HCT116 (cell line): ENCODE results near the gene SSRP1. TPM values are rescaled to one million over a fixed set of nuclear protein-coding genes. Genes with fewer than 3 reads are reported as not detected.

Source experiments
- ATAC-seq: fragments of 200-7000 bp; cut with Tn5 transposase; 2 replicates; pipeline ENCODE4 v1.9.1; 2020; ENCODE audit warnings: mild to moderate bottlenecking, moderate library complexity
- BruUV-seq: library from RNA; stranded (reverse); fragments of 400-500 nt; replicated peaks from 2 replicates; lab custom pipeline; 2021; lab: Mats Ljungman, UMichigan
- CTCF ChIA-PET: fragments of 300-600 bp; sonication (Branson Sonifier 250); formaldehyde crosslinking; loops from one replicate; lab custom pipeline; 2021; ENCODE audit warnings: antibody characterized with exemption; lab: Charles Lee
- POLR2A ChIA-PET: fragments of 300-600, 350-600 bp; sonication (Branson Sonifier 250); formaldehyde crosslinking; loops from one replicate; lab custom pipeline; 2021; ENCODE audit warnings: antibody characterized with exemption; lab: Charles Lee
- RAD21 ChIA-PET, 2 experiments: fragments of 300-600 bp; sonication (Branson Sonifier 250); formaldehyde crosslinking; loops; one replicate each; lab custom pipeline; 2023; ENCODE audit warnings: low total read pairs in 2 of 2; ENCODE audit not compliant: uncharacterized antibody in 2 of 2, unreplicated experiment in 2 of 2, low non-redundant PET in 1 of 2; lab: Charles Lee
- DNase-seq: peaks from one replicate; pipeline ENCODE4 v3.0.0-alpha.2; 2010; ENCODE audit warnings: low read depth, low spot score
- H2AFZ ChIP-seq: fragments of 200-600 bp; shearing (Covaris generic), sonication (generic); 2 replicates; pipeline ENCODE4 v1.6.1; 2017; ENCODE audit warnings: low read depth, mixed run types, mixed read lengths, antibody characterized with exemption, low read length; ENCODE audit not compliant: poor library complexity, severe bottlenecking
- H3K27ac ChIP-seq: 2 replicates; pipeline ENCODE4 v1.5.1; 2012; ENCODE audit warnings: low read depth, low read length
- H3K27me3 ChIP-seq: fragments of 200-600 bp; sonication (generic); 2 replicates; pipeline ENCODE4 v1.6.1; 2016; ENCODE audit warnings: mixed run types, low read length, mixed read lengths; ENCODE audit not compliant: insufficient read depth
- H3K36me3 ChIP-seq, 2 experiments: fragments of 200-500 bp in 1 of 2; fragments of 200-600 bp in 1 of 2; sonication (Bioruptor generic) in 1 of 2; sonication (generic) in 1 of 2; 2 replicates each; pipeline versions ENCODE4 v1.5.1 to v1.6.1; 2014 to 2016; ENCODE audit warnings: low read length in 2 of 2, inconsistent platforms in 1 of 2, mixed read lengths in 1 of 2, mixed run types in 1 of 2; ENCODE audit not compliant: insufficient read depth in 2 of 2, control insufficient read depth in 1 of 2
- H3K4me1 ChIP-seq, 2 experiments: fragments of 200-600 bp in 1 of 2; sonication (generic) in 1 of 2; 2 replicates each; pipeline versions ENCODE4 v1.5.1 to v1.6.1; 2012 to 2017; ENCODE audit warnings: low read length in 2 of 2, inconsistent platforms in 1 of 2, mild to moderate bottlenecking in 1 of 2, mixed read lengths in 1 of 2, mixed run types in 1 of 2, moderate library complexity in 1 of 2; ENCODE audit not compliant: insufficient read depth in 2 of 2, control insufficient read depth in 1 of 2
- H3K4me2 ChIP-seq: fragments of 200-600 bp; sonication (generic); 2 replicates; pipeline ENCODE4 v1.6.1; 2017; ENCODE audit warnings: mixed run types, low read length, mixed read lengths
- H3K4me3 ChIP-seq, 2 experiments: fragments of 200-600 bp in 1 of 2; sonication (generic) in 1 of 2; replicated peaks in 1 of 2; 2 replicates each; pipeline ENCODE4 v1.5.1; 2011 to 2016; ENCODE audit warnings: low read length in 2 of 2, control low read depth in 1 of 2, low read depth in 1 of 2, mild to moderate bottlenecking in 1 of 2, mixed read lengths in 1 of 2, mixed run types in 1 of 2
- H3K79me2 ChIP-seq: fragments of 200-600 bp; sonication (generic); 2 replicates; pipeline ENCODE4 v1.6.1; 2017; ENCODE audit warnings: mild to moderate bottlenecking, mixed run types, low read length, moderate library complexity, mixed read lengths; ENCODE audit not compliant: insufficient read depth
- H3K9ac ChIP-seq: fragments of 200-600 bp; sonication (generic); 2 replicates; pipeline ENCODE4 v1.6.1; 2016; ENCODE audit warnings: low read length, mixed read lengths
- H3K9me2 ChIP-seq: fragments of 200-600 bp; sonication (generic), shearing (Covaris generic); 2 replicates; pipeline ENCODE4 v1.6.1; 2017; ENCODE audit warnings: mixed run types, mild to moderate bottlenecking, moderate library complexity; ENCODE audit not compliant: insufficient read depth
- H3K9me3 ChIP-seq, 2 experiments: fragments of 200-500 bp in 1 of 2; fragments of 200-600 bp in 1 of 2; sonication (Bioruptor generic) in 1 of 2; sonication (generic) in 1 of 2; 2 replicates each; pipeline ENCODE4 v1.6.1; 2014 to 2017; ENCODE audit warnings: low read length in 2 of 2, mixed read lengths in 2 of 2, inconsistent platforms in 1 of 2, low read depth in 1 of 2, mild to moderate bottlenecking in 1 of 2, mixed run types in 1 of 2, moderate library complexity in 1 of 2; ENCODE audit not compliant: control insufficient read depth in 1 of 2, insufficient read depth in 1 of 2
- H4K20me1 ChIP-seq: fragments of 200-600 bp; sonication (generic), shearing (Covaris generic); 2 replicates; pipeline ENCODE4 v1.6.1; 2017; ENCODE audit warnings: mixed run types, mild to moderate bottlenecking, moderate library complexity; ENCODE audit not compliant: insufficient read depth
- CTCF ChIP-seq, 3 experiments: fragments of 200-600 bp in 1 of 3; sonication (generic) in 1 of 3; IDR thresholded peaks in 2 of 3; conservative IDR thresholded peaks in 1 of 3; 2 replicates each; pipeline ENCODE4 v1.5.1; 2012 to 2017; ENCODE audit warnings: low read depth in 2 of 3, low read length in 2 of 3, antibody characterized with exemption in 1 of 3, borderline replicate concordance in 1 of 3, control low read depth in 1 of 3, mild to moderate bottlenecking in 1 of 3, mixed read lengths in 1 of 3, mixed run types in 1 of 3, moderate library complexity in 1 of 3; ENCODE audit not compliant: insufficient read depth in 1 of 3
- EGR1 ChIP-seq: IDR thresholded peaks from 2 replicates; pipeline ENCODE4 v1.6.1; 2012; ENCODE audit warnings: low read depth
- ELF1 ChIP-seq: IDR thresholded peaks from 2 replicates; pipeline ENCODE4 v1.6.1; 2012; ENCODE audit warnings: low read depth, borderline replicate concordance
- FOSL1 ChIP-seq: IDR thresholded peaks from 2 replicates; pipeline ENCODE4 v1.6.1; 2012; ENCODE audit warnings: low read depth
- POLR2AphosphoS5 ChIP-seq: IDR thresholded peaks from 2 replicates; pipeline ENCODE4 v1.6.1; 2011; ENCODE audit warnings: mild to moderate bottlenecking, low read depth, low read length, moderate library complexity
- RAD21 ChIP-seq: IDR thresholded peaks from 2 replicates; pipeline ENCODE4 v1.6.1; 2012; ENCODE audit warnings: low read depth, mild to moderate bottlenecking
- REST ChIP-seq: IDR thresholded peaks from 2 replicates; pipeline ENCODE4 v1.6.1; 2012; ENCODE audit warnings: low read depth
- SIN3A ChIP-seq: IDR thresholded peaks from 2 replicates; pipeline ENCODE4 v1.6.1; 2012; ENCODE audit warnings: low read depth
- SP1 ChIP-seq: IDR thresholded peaks from 2 replicates; pipeline ENCODE4 v1.6.1; 2012; ENCODE audit warnings: low read depth
- YY1 ChIP-seq: IDR thresholded peaks from 2 replicates; pipeline ENCODE4 v1.6.1; 2011; ENCODE audit warnings: low read length, low read depth, moderate library complexity, mild to moderate bottlenecking; ENCODE audit not compliant: insufficient replicate concordance; ENCODE audit errors: extremely low read depth
- intact Hi-C: fragments of 100-400 bp; cut with micrococcal nuclease; formaldehyde crosslinking; loops from 2 replicates; pipeline ENCODE4 v1.10.0; 2022
- total RNA-seq: library from RNA; stranded (reverse); gene quantifications from one replicate; pipeline ENCODE4 v1.2.1, GENCODE V29; 2021; ENCODE audit not compliant: unreplicated experiment

The SSRP1 gene
- total RNA-seq, 1 experiment from 2014 or later = 260 TPM

- TF ChIP-seq REST (no peak), SP1 (peak; percentile 59), ELF1 (no peak), RAD21 (no peak)
These were observed 10.6 kb downstream of the SSRP1 start, which contains the start of gene TNKS1BP1 (continued) for GRCh38 chr11:57324886-57325734.

- peaks cover 47% of the 10 kb centered on the region for H3K79me2 ChIP-seq
- TF ChIP-seq SP1 = no peak
- no peak for TF ChIP-seq ELF1
- no peak for TF ChIP-seq CTCF (IDR thresholded peaks at IDR 0.05 in 2 of 3, conservative IDR thresholded peaks at IDR 0.05 in 1 of 3; ENCODE audit: borderline replicate concordance in 1 of 3, insufficient read depth in 1 of 3, low read depth in 2 of 3, low read length in 2 of 3)
- TF ChIP-seq SIN3A = no peak
- TF ChIP-seq EGR1 = no peak
- no peak for TF ChIP-seq YY1
- TF ChIP-seq POLR2AphosphoS5 = 0 out of 2 replicates have a peak, but pooled peaks have one; percentile 2
- no peak for TF ChIP-seq FOSL1
- no peak overlapping the region for H2AFZ ChIP-seq
- no peaks in the 10 kb centered on the region for H3K9me3 ChIP-seq
- CTCF ChIA-PET = interaction anchor here (1.1 to 1.3 kb wide), 2 partner anchors 11 to 21 kb away, joined by 3 to 4 read pairs; partner anchors contain the start of gene SSRP1
- H3K4me3 ChIP-seq = peak overlapping the region; percentile 67 to 75
- BruUV-seq = no TSS peak
- peaks cover 33 to 53% of the 10 kb centered on the region in 2 experiments for H3K4me1 ChIP-seq
- DNase-seq (no peak), ATAC-seq (peak; percentile 33)
- RAD21 ChIA-PET = no interaction called here
- intact Hi-C loops = no loop called here
- H3K4me2 ChIP-seq = peak overlapping the region; percentile 96
- H3K27me3 ChIP-seq = no peaks in the 10 kb centered on the region
- H3K9me2 ChIP-seq = no peaks in the 10 kb centered on the region
- H4K20me1 ChIP-seq = no peaks in the 10 kb centered on the region
- POLR2A ChIA-PET = interaction anchor here (0.6 to 6.5 kb wide), 6 partner anchors 11 to 78 kb away, joined by 3 to 42 read pairs (median 4); partner anchors contain the start of genes PRG3 and SSRP1
- peak overlapping the region; percentile 78 for H3K27ac ChIP-seq
- H3K9ac ChIP-seq = peak overlapping the region; percentile 63
- H3K36me3 ChIP-seq = peaks cover 28 to 44% of the 10 kb centered on the region in 2 experiments
These were observed 11.4 kb downstream of the SSRP1 start for GRCh38 chr11:57324154-57324885.
